ENCODE results near the gene BEAN1. TPM values are rescaled to one million over a fixed set of nuclear protein-coding genes. Genes with fewer than 3 reads are reported as not detected.

BEAN1 gene
- total and polyA plus RNA-seq, 2 donors (not counting 1 experiment from before 2014, with no cell fraction given), result 0.07 TPM; not detected in 1

DNA sequence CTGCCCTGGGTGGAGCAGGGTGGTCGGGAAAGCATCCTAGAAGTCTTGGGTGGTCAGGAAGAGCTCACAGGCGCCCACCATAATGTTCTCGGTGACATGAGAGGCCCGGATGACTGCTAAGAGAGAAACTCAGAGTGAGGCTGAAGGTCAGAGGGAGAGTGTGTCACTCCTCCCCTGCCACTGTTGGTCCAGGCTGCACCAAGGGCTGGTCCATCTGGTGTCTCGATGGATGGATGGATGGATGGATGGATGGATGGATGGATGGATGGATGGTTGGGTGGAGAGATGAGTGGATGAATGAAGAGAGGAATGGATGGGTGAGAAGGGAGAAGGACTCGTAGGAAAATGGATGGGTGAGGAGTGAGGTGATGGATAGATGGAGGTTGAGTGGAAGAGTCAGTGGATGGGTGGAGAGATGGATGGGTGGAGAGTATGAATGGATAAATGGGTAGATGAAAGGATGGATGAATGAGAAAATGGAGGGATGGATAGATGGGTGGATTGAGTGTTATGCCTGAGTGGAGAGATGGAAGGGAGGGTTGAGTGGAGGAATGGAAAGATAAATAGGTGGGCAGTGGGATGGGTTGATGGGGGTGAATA, 43.0 kb downstream of the BEAN1 start:
- Histone ChIP-seq H3K27ac (ENCODE audit: insufficient read depth, low read length) (no peak overlapping the region), H4K20me1 (ENCODE audit: control insufficient read depth, extremely low read depth, insufficient read depth, low read length) (no peaks in the 10 kb centered on the region), H3K9me3 (ENCODE audit: control insufficient read depth, insufficient read depth, low read depth, low read length) (no peaks in the 10 kb centered on the region), H3K4me1 (ENCODE audit: control insufficient read depth, extremely low read depth, insufficient read depth, low read length) (no peaks in the 10 kb centered on the region), H3K9ac (ENCODE audit: insufficient read depth, low read length) (no peak overlapping the region), H3K79me2 (ENCODE audit: control insufficient read depth, insufficient read depth, low read length) (no peaks in the 10 kb centered on the region), H3K4me3 (replicated peaks in 1 of 4; ENCODE audit: control extremely low read depth in 1 of 4, insufficient read depth in 1 of 4, low read depth in 3 of 4, low read length in 4 of 4) (no peak overlapping the region), H2AFZ (ENCODE audit: low read length) (no peak overlapping the region), H3K4me2 (ENCODE audit: extremely low read depth, insufficient read depth, low read length) (no peak overlapping the region), H3K36me3 (ENCODE audit: control insufficient read depth, insufficient read depth, low read length) (no peaks in the 10 kb centered on the region), H3K27me3 (ENCODE audit: control insufficient read depth, insufficient read depth, low read length) (no peaks in the 10 kb centered on the region)
- TF ChIP-seq, protein P1, sequence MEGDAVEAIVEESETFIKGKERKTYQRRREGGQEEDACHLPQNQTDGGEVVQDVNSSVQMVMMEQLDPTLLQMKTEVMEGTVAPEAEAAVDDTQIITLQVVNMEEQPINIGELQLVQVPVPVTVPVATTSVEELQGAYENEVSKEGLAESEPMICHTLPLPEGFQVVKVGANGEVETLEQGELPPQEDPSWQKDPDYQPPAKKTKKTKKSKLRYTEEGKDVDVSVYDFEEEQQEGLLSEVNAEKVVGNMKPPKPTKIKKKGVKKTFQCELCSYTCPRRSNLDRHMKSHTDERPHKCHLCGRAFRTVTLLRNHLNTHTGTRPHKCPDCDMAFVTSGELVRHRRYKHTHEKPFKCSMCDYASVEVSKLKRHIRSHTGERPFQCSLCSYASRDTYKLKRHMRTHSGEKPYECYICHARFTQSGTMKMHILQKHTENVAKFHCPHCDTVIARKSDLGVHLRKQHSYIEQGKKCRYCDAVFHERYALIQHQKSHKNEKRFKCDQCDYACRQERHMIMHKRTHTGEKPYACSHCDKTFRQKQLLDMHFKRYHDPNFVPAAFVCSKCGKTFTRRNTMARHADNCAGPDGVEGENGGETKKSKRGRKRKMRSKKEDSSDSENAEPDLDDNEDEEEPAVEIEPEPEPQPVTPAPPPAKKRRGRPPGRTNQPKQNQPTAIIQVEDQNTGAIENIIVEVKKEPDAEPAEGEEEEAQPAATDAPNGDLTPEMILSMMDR (conservative IDR thresholded peaks at IDR 0.05 in 1 of 2, IDR thresholded peaks at IDR 0.05 in 1 of 2; ENCODE audit: low read depth in 1 of 2, low read length in 2 of 2), result no peak
- no peak for TF ChIP-seq EZH2 (IDR thresholded peaks at IDR 0.05; ENCODE audit: low read length, missing control alignments)
- DNase-seq (ENCODE audit: low read depth in 2 of 2), result no peak

DNA sequence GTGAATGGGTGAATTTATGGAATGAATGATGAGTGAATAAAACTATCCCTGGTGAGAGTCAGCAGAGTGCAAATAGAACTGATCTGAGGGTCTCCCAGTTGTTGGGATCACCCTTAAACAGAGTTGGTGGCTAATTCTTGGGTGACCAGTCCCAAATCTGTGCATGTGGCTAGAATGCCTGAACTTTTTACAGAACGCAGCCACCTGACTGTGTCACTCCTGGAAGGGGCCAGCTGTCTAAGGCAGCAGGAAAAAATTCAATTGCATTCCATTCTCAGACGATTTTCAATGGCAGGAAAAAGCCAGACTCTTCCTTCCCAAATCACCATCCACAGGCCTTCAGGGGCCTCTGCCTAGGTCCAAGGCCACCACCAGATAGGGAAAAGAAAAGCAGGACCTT, 43.5 kb downstream of the BEAN1 start:
- Histone ChIP-seq H3K9me3 (ENCODE audit: control insufficient read depth, insufficient read depth, low read depth, low read length) (no peaks in the 10 kb centered on the region), H3K27me3 (ENCODE audit: control insufficient read depth, insufficient read depth, low read length) (peaks cover 3% of the 10 kb centered on the region), H3K36me3 (ENCODE audit: control insufficient read depth, insufficient read depth, low read length) (no peaks in the 10 kb centered on the region), H3K4me1 (ENCODE audit: control insufficient read depth, extremely low read depth, insufficient read depth, low read length) (no peaks in the 10 kb centered on the region), H3K4me3 (replicated peaks in 1 of 4; ENCODE audit: control extremely low read depth in 1 of 4, insufficient read depth in 1 of 4, low read depth in 3 of 4, low read length in 4 of 4) (no peak overlapping the region), H3K27ac (ENCODE audit: insufficient read depth, low read length) (no peak overlapping the region), H3K9ac (ENCODE audit: insufficient read depth, low read length) (no peak overlapping the region), H2AFZ (ENCODE audit: low read length) (no peak overlapping the region), H3K4me2 (ENCODE audit: extremely low read depth, insufficient read depth, low read length) (no peak overlapping the region), H3K79me2 (ENCODE audit: control insufficient read depth, insufficient read depth, low read length) (no peaks in the 10 kb centered on the region), H4K20me1 (ENCODE audit: control insufficient read depth, extremely low read depth, insufficient read depth, low read length) (no peaks in the 10 kb centered on the region)
- DNase-seq (ENCODE audit: low read depth in 2 of 2), result no peak
- TF ChIP-seq EZH2 (IDR thresholded peaks at IDR 0.05; ENCODE audit: low read length, missing control alignments), result no peak
- TF ChIP-seq, protein P1 (conservative IDR thresholded peaks at IDR 0.05 in 1 of 2, IDR thresholded peaks at IDR 0.05 in 1 of 2; ENCODE audit: low read depth in 1 of 2, low read length in 2 of 2), result no peak

DNA sequence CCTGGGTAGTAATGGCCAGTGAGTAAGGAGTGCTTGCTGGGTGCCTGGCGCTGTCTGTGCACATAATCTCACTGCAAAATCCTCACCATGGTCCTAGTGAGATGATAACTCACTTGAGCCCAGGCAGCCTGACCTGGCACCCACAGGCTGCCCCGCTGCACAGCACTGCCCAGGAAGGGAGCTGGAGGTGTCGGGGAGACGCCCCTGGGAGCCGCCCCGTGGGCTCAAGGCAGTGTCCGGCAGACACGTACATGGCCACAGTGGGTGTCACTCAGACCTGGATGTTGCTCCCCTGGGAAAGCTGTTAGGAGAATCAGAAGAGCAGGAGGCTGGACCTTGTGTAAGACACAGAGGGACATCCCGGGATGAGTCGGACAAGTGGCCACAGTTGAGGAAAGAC, 44.2 kb downstream of the BEAN1 start:
- no peak overlapping the region for H3K4me2 ChIP-seq (ENCODE audit: extremely low read depth, insufficient read depth, low read length)
- no peak overlapping the region for H3K27ac ChIP-seq (ENCODE audit: insufficient read depth, low read length)
- no peak overlapping the region for H2AFZ ChIP-seq (ENCODE audit: low read length)
- H3K4me1 ChIP-seq (ENCODE audit: control insufficient read depth, extremely low read depth, insufficient read depth, low read length), result no peaks in the 10 kb centered on the region
- no peak overlapping the region for H3K9ac ChIP-seq (ENCODE audit: insufficient read depth, low read length)
- H3K9me3 ChIP-seq (ENCODE audit: control insufficient read depth, insufficient read depth, low read depth, low read length), result no peaks in the 10 kb centered on the region
- no peaks in the 10 kb centered on the region for H4K20me1 ChIP-seq (ENCODE audit: control insufficient read depth, extremely low read depth, insufficient read depth, low read length)
- DNase-seq (ENCODE audit: low read depth in 2 of 2), result no peak
- no peaks in the 10 kb centered on the region for H3K79me2 ChIP-seq (ENCODE audit: control insufficient read depth, insufficient read depth, low read length)
- no peaks in the 10 kb centered on the region for H3K36me3 ChIP-seq (ENCODE audit: control insufficient read depth, insufficient read depth, low read length)
- TF ChIP-seq EZH2 (IDR thresholded peaks at IDR 0.05; ENCODE audit: low read length, missing control alignments), result no peak
- TF ChIP-seq, protein P1 (conservative IDR thresholded peaks at IDR 0.05 in 1 of 2, IDR thresholded peaks at IDR 0.05 in 1 of 2; ENCODE audit: low read depth in 1 of 2, low read length in 2 of 2), result no peak
- H3K4me3 ChIP-seq (replicated peaks in 1 of 4; ENCODE audit: control extremely low read depth in 1 of 4, insufficient read depth in 1 of 4, low read depth in 3 of 4, low read length in 4 of 4), result no peak overlapping the region
- peaks cover 3% of the 10 kb centered on the region for H3K27me3 ChIP-seq (ENCODE audit: control insufficient read depth, insufficient read depth, low read length)

All from fibroblast of lung (primary cell).